ENCODE measurements around the gene QKI. TPM values are rescaled to one million over a fixed set of nuclear protein-coding genes. Genes with fewer than 3 reads are reported as not detected.
A peak's percentile ranks its signal among the peaks of the same experiment; 100 is the strongest.

QKI gene
- total RNA-seq, 1 experiment from 2014 or later, result 176 TPM

GRCh38 chr6:163415620-163416556 is 1.4 kb downstream of the QKI start:
- Histone ChIP-seq H3K9me3 (ENCODE audit: control insufficient read depth, low read depth, low read length) (no peaks in the 10 kb centered on the region), H2BK15ac (ENCODE audit: low read depth, low read length) (no peak overlapping the region), H3K4me2 (ENCODE audit: insufficient read depth, insufficient read length, low read length) (peak overlapping the region; percentile 95), H3K23ac (ENCODE audit: insufficient read length, low read depth, low read length) (no peak overlapping the region), H4K8ac (replicated peaks; ENCODE audit: insufficient read length, low read depth, low read length) (no peak overlapping the region), H3K27ac (ENCODE audit: insufficient read length, low read depth, low read length) (peak overlapping the region; percentile 79), H3K4me1 (ENCODE audit: insufficient read depth, low read length) (peaks cover 2% of the 10 kb centered on the region; the same call in 1 of the 2 replicates), H2BK5ac (ENCODE audit: insufficient read length, low read length) (no peak overlapping the region), H2BK20ac (ENCODE audit: low read depth, low read length, poor library complexity, severe bottlenecking) (no peak overlapping the region), H4K5ac (ENCODE audit: insufficient read length, low read depth, low read length) (no peak overlapping the region), H3K9ac (ENCODE audit: extremely low read depth, insufficient read length, low read length) (peak overlapping the region; percentile 84), H3K14ac (ENCODE audit: insufficient read depth, low read length) (peak overlapping the region; percentile 39; the same call in 1 of the 2 replicates), H2BK120ac (ENCODE audit: low read depth, low read length, poor library complexity, severe bottlenecking) (no peak overlapping the region), H3K56ac (ENCODE audit: insufficient read length, low read depth, low read length) (no peak overlapping the region), H3T11ph (ENCODE audit: low read length) (no peak overlapping the region), H2AFZ (ENCODE audit: low read length) (no peak overlapping the region), H4K91ac (ENCODE audit: insufficient read length, low read depth, low read length) (no peak overlapping the region), H3K23me2 (ENCODE audit: insufficient read length, low read depth, low read length, poor library complexity, severe bottlenecking) (peaks cover 9% of the 10 kb centered on the region), H2BK12ac (ENCODE audit: insufficient read length, low read depth, low read length) (no peak overlapping the region), H3K4ac (ENCODE audit: low read depth, low read length) (no peak overlapping the region), H3K27me3 (ENCODE audit: insufficient read depth, low read length) (no peaks in the 10 kb centered on the region), H3K79me1 (ENCODE audit: insufficient read depth, low read depth, low read length, poor library complexity, severe bottlenecking) (no peaks in the 10 kb centered on the region), H4K20me1 (ENCODE audit: control insufficient read depth, insufficient read depth, insufficient read length) (no peaks in the 10 kb centered on the region), H3K79me2 (ENCODE audit: insufficient read depth, low read length) (peaks cover 25% of the 10 kb centered on the region), H3K18ac (ENCODE audit: insufficient read length, low read depth, low read length) (no peak overlapping the region), H2AK5ac (ENCODE audit: insufficient read length, low read length) (no peak overlapping the region)
- peak overlapping the region; percentile 86 to 93 for H3K4me3 Mint-ChIP-seq
- no peaks in the 10 kb centered on the region for H3K27me3 Mint-ChIP-seq (ENCODE audit: low read depth)
- H3K36me3 Mint-ChIP-seq (ENCODE audit: insufficient read depth in 1 of 3, low read depth in 3 of 3), result peaks cover 2 to 13% (median 6%) of the 10 kb centered on the region in 3 experiments; a peak in 4 of 7 replicates
- TF ChIP-seq CTCF (conservative IDR thresholded peaks at IDR 0.05), result no peak
- no peaks in the 10 kb centered on the region; a peak in 1 of 5 replicates for H3K9me3 Mint-ChIP-seq
- H3K4me1 Mint-ChIP-seq, result peaks cover 47 to 50% of the 10 kb centered on the region in 2 experiments
- H3K27ac Mint-ChIP-seq, result peak overlapping the region; percentile 44 to 92 (median 89); a peak in 6 of 7 replicates
- WGBS (ENCODE audit: extremely low coverage, insufficient read length, low lambda C conversion rate), result no CpG with 5 or more reads among the region's 63 CpGs
- no peak for DNase-seq
